Adrenal gland (tissue), 12 donors: ENCODE measurements around the gene TNRC6B. TPM values are rescaled to one million over a fixed set of nuclear protein-coding genes. Genes with fewer than 3 reads are reported as not detected.

ENCODE experiments used
- DNase-seq, 7 donors: peaks; one replicate each; pipeline ENCODE4 v3.0.0-alpha.2; 2019 to 2020
- H3K27ac ChIP-seq, 5 donors: fragments of 200-600 bp; sonication (generic) in 4 of 5; 1 replicate in 3 of 5; 2 replicates in 2 of 5; pipeline versions ENCODE4 v1.5.1 to v1.8.0; 2016 to 2020; ENCODE audit warnings: mild to moderate bottlenecking in 1 of 5
- H3K27me3 ChIP-seq: fragments of 200-600 bp; 2 replicates; pipeline ENCODE4 v1.8.0; 2021
- H3K36me3 ChIP-seq, 2 donors: fragments of 200-600 bp; replicated peaks in 1 of 2; 1 replicate in 1 of 2; 2 replicates in 1 of 2; pipeline versions ENCODE4 v1.5.1 to v1.8.0; 2018 to 2022
- H3K4me1 ChIP-seq, 2 donors: fragments of 200-600 bp; replicated peaks in 1 of 2; 1 replicate in 1 of 2; 2 replicates in 1 of 2; pipeline versions ENCODE4 v1.5.1 to v1.8.0; 2018 to 2021
- H3K4me3 ChIP-seq, 4 donors: fragments of 200-600 bp; sonication (generic) in 3 of 4; one replicate each; pipeline ENCODE4 v1.5.1; 2016 to 2018
- H3K9me3 ChIP-seq, 3 donors: fragments of 200-600 bp; sonication (generic) in 1 of 3; replicated peaks in 1 of 3; 1 replicate in 2 of 3; 2 replicates in 1 of 3; pipeline versions ENCODE4 v1.5.1 to v1.8.0; 2016 to 2021
- CTCF ChIP-seq, 6 experiments: fragments of 450-650 bp in 4 of 6; fragments of 200-600 bp in 2 of 6; sonication (generic) in 1 of 6; IDR thresholded peaks; 1 replicate in 5 of 6; 2 replicates in 1 of 6; pipeline versions ENCODE4 v1.5.1 to v1.8.0; 2016 to 2021; ENCODE audit warnings: antibody characterized with exemption in 6 of 6, mild to moderate bottlenecking in 2 of 6, moderate library complexity in 1 of 6
- POLR2A ChIP-seq, 2 donors: fragments of 450-650 bp; IDR thresholded peaks; one replicate each; pipeline ENCODE4 v1.6.1; 2017; ENCODE audit warnings: antibody characterized with exemption in 2 of 2, mild to moderate bottlenecking in 2 of 2, moderate library complexity in 1 of 2
- whole genome bisulfite sequencing, 4 donors: extraction: QIAGEN DNeasy Blood & Tissue Kit in 2 of 4; methylation state at CpG; one replicate each; pipeline versions ENCODE4 v1.1.5 to v1.1.7; 2013 to 2017; 5-methylcytosine and 5-hydroxymethylcytosine counted together
- intact Hi-C, 2 donors: fragments of 100-400 bp; cut with DNase I; formaldehyde crosslinking; loops; one replicate each; pipeline versions ENCODE4 v1.14.1 to v1.15.0; 2022 to 2023
- polyA plus RNA-seq, 3 donors: library from polyadenylated mRNA; stranded (reverse); fragments of 200-250 nt in 2 of 3; fragments of 350-450 nt in 1 of 3; fragmentation: Illumina TruSeq in 1 of 3; extraction: RNeasy Lipid Tissue Mini Kit (QIAGEN cat#74804) in 1 of 3; gene quantifications; one replicate each; pipeline ENCODE4 v1.2.3, GENCODE V29; 2013 to 2014
- total RNA-seq, 9 donors: library from RNA; depleted of rRNA in 4 of 9; stranded (reverse); fragments of >200 nt in 4 of 9; fragments of 120-200 nt in 1 of 9; fragmentation: NEBNext Ultra II Directional in 1 of 9; extraction: Animal tissue kit (Norgen Biotek cat#: 25700) in 1 of 9; gene quantifications; one replicate each; pipeline versions ENCODE4 v1.1.0 to v1.2.4, GENCODE V29; 2013 to 2023
- donor health status: healthy with polysubstance abuse.
- donor health status: Bipolar disorder and iron deficiency.
- donor health status: DM: yes; HTN: yes; CAD: no.
- donor health status: DM: no; HTN: no; CAD: no.
- donor health status: DM: no; HTN: no; CAD: no.
- donor health status: DM: yes; HTN: yes; CAD: no.

TNRC6B gene
- total and polyA plus RNA-seq, 12 donors: 2.8 to 57.6 (median 32.8) TPM

- no peak overlapping the region for H3K27ac ChIP-seq
- no peaks in the 10 kb centered on the region for H3K9me3 ChIP-seq
- peaks cover 6 to 7% of the 10 kb centered on the region in 2 donors for H3K4me1 ChIP-seq
- intact Hi-C loops: no loop called here
- H3K36me3 ChIP-seq: peaks cover 0 to 33% of the 10 kb centered on the region in 2 donors
- no peak for TF ChIP-seq CTCF (IDR thresholded peaks at IDR 0.05)
- no peak for TF ChIP-seq POLR2A (IDR thresholded peaks at IDR 0.05)
- no peak for DNase-seq
- H3K4me3 ChIP-seq: no peak overlapping the region
- WGBS, 4 donors: 94 to 99% (median 97%) methylated on average over 3 of the region's 3 CpGs
- H3K27me3 ChIP-seq: no peaks in the 10 kb centered on the region
Observed at GRCh38 chr22:40294696-40295095, 117.0 kb downstream of the TNRC6B start.

GRCh38 chr22:40300316-40300715 lies 122.6 kb downstream of the TNRC6B start:
- peak overlapping the region in 1 of 5 donors; percentile 60 for H3K27ac ChIP-seq
- peaks cover 0 to 42% of the 10 kb centered on the region in 2 donors for H3K36me3 ChIP-seq
- no peak overlapping the region for H3K4me3 ChIP-seq
- peaks cover 8 to 14% of the 10 kb centered on the region in 2 donors for H3K4me1 ChIP-seq
- no peak for TF ChIP-seq CTCF (IDR thresholded peaks at IDR 0.05)
- TF ChIP-seq POLR2A (IDR thresholded peaks at IDR 0.05): no peak
- intact Hi-C loops: no loop called here
- peak in 1 of 7 donors; percentile 38 for DNase-seq
- H3K27me3 ChIP-seq: no peaks in the 10 kb centered on the region
- no peaks in the 10 kb centered on the region for H3K9me3 ChIP-seq

GRCh38 chr22:40300884-40301672 lies 123.4 kb downstream of the TNRC6B start:
- peaks cover 8 to 14% of the 10 kb centered on the region in 2 donors for H3K4me1 ChIP-seq
- DNase-seq: no peak
- H3K27me3 ChIP-seq: no peaks in the 10 kb centered on the region
- H3K9me3 ChIP-seq: no peaks in the 10 kb centered on the region
- H3K4me3 ChIP-seq: no peak overlapping the region
- TF ChIP-seq CTCF (IDR thresholded peaks at IDR 0.05) (no peak), POLR2A (IDR thresholded peaks at IDR 0.05) (no peak)
- peaks cover 0 to 41% of the 10 kb centered on the region in 2 donors for H3K36me3 ChIP-seq
- intact Hi-C loops: no loop called here
- H3K27ac ChIP-seq: no peak overlapping the region
- 91 to 94% (median 93%) methylated on average over 11 of the region's 11 CpGs for WGBS, 4 donors

GRCh38 chr22:40302149-40302548 lies 124.4 kb downstream of the TNRC6B start:
- Histone ChIP-seq H3K27ac (no peak overlapping the region), H3K4me1 (peaks cover 8 to 14% of the 10 kb centered on the region in 2 donors), H3K9me3 (no peaks in the 10 kb centered on the region), H3K4me3 (no peak overlapping the region), H3K27me3 (no peaks in the 10 kb centered on the region), H3K36me3 (peaks cover 0 to 35% of the 10 kb centered on the region in 2 donors)
- DNase-seq: no peak
- 95 to 98% (median 97%) methylated on average over 11 of the region's 11 CpGs for WGBS, 4 donors
- TF ChIP-seq POLR2A (IDR thresholded peaks at IDR 0.05) (no peak), CTCF (IDR thresholded peaks at IDR 0.05) (no peak)
- intact Hi-C loops: no loop called here
